HepG2 (cell line): ENCODE results near the gene CCDC82. TPM values are rescaled to one million over a fixed set of nuclear protein-coding genes. Genes with fewer than 3 reads are reported as not detected.

Source experiments
- ETV5 ChIP-seq: IDR thresholded peaks from 2 replicates; pipeline ENCODE4 v1.6.1; 2018; ENCODE audit warnings: missing biosample characterization, missing genetic modification reagents, inconsistent platforms, borderline replicate concordance
- IRX3 ChIP-seq: sonication (generic); formaldehyde crosslinking; IDR thresholded peaks from 2 replicates; pipeline ENCODE4 v1.8.1; 2023; ENCODE audit warnings: mild to moderate bottlenecking, low read depth, missing genetic modification reagents, borderline replicate concordance
- PHB2 ChIP-seq: fragments of 450-650 bp; IDR thresholded peaks from 2 replicates; pipeline ENCODE4 v1.6.1; 2018; ENCODE audit not compliant: partially characterized antibody
- RFXAP ChIP-seq: sonication (generic); formaldehyde crosslinking; IDR thresholded peaks from 2 replicates; pipeline ENCODE4 v1.4.0; 2020; ENCODE audit warnings: missing genetic modification reagents, borderline replicate concordance
- SMAD9 ChIP-seq: sonication (generic); formaldehyde crosslinking; IDR thresholded peaks from 2 replicates; pipeline ENCODE4 v1.5.1; 2020; ENCODE audit warnings: mild to moderate bottlenecking, missing genetic modification reagents
- SMARCC2 ChIP-seq: fragments of 450-650 bp; IDR thresholded peaks from 2 replicates; pipeline ENCODE4 v1.6.1; 2017; ENCODE audit warnings: antibody characterized with exemption, mild to moderate bottlenecking
- SMARCE1 ChIP-seq: fragments of 450-650 bp; IDR thresholded peaks from 2 replicates; pipeline ENCODE4 v1.6.1; 2017; ENCODE audit warnings: borderline replicate concordance
- ZBTB1 ChIP-seq: sonication (generic); formaldehyde crosslinking; IDR thresholded peaks from 2 replicates; pipeline ENCODE4 v1.4.0; 2020; ENCODE audit warnings: missing genetic modification reagents, borderline replicate concordance
- ZIK1 ChIP-seq: sonication (generic); formaldehyde crosslinking; IDR thresholded peaks from 2 replicates; pipeline ENCODE4 v1.5.0; 2020; ENCODE audit warnings: mild to moderate bottlenecking, low read depth, missing genetic modification reagents, borderline replicate concordance
- ZNF619 ChIP-seq: sonication (generic); formaldehyde crosslinking; IDR thresholded peaks from 2 replicates; pipeline ENCODE4 v1.4.0; 2020; ENCODE audit warnings: mild to moderate bottlenecking, missing genetic modification reagents
- ZNF746 ChIP-seq: sonication (generic); formaldehyde crosslinking; IDR thresholded peaks from 2 replicates; pipeline ENCODE4 v1.8.0; 2022; ENCODE audit warnings: mild to moderate bottlenecking, missing genetic modification reagents
- polyA plus RNA-seq, 8 experiments: library from polyadenylated mRNA; depleted of rRNA in 3 of 8; stranded (reverse) in 7 of 8; unstranded in 1 of 8; fragments of >200 nt; fragmentation: Illumina TruSeq in 4 of 8; extraction: Trizol in 4 of 8; gene quantifications; 2 replicates each; pipeline versions ENCODE4 v1.2.1 to v1.2.3, GENCODE V29; 2011 to 2016; ENCODE audit warnings: low read depth in 4 of 8, missing spikeins in 1 of 8, mixed read lengths in 1 of 8; ENCODE audit not compliant: insufficient read depth in 1 of 8
- total RNA-seq, 5 experiments: library from RNA; depleted of rRNA; stranded (reverse); fragments of >200 nt; fragmentation: Illumina TruSeq; extraction: Trizol; gene quantifications; 2 replicates each; pipeline ENCODE4 v1.2.3, GENCODE V29; 2016; ENCODE audit warnings: low read depth in 1 of 5
- TF ChIP-seq, protein P1 (sequence below): IDR thresholded peaks from 2 replicates; pipeline ENCODE4 v1.6.1; 2016; ENCODE audit warnings: missing biosample characterization, missing genetic modification reagents, low read depth
- TF ChIP-seq, protein P2 (sequence below): sonication (generic); formaldehyde crosslinking; IDR thresholded peaks from 2 replicates; pipeline ENCODE4 v1.5.0; 2020; ENCODE audit warnings: mild to moderate bottlenecking, missing genetic modification reagents
- TF ChIP-seq, protein P3 (sequence below): sonication (generic); formaldehyde crosslinking; IDR thresholded peaks from 2 replicates; pipeline ENCODE4 v1.5.0; 2020; ENCODE audit warnings: mild to moderate bottlenecking, missing genetic modification reagents, borderline replicate concordance
- TF ChIP-seq, protein P4 (sequence below): sonication (generic); formaldehyde crosslinking; IDR thresholded peaks from 2 replicates; pipeline ENCODE4 v1.4.0; 2020; ENCODE audit warnings: missing genetic modification reagents
- TF ChIP-seq, protein P5 (sequence below): sonication (generic); formaldehyde crosslinking; IDR thresholded peaks from 2 replicates; pipeline ENCODE4 v1.4.0; 2020; ENCODE audit warnings: missing genetic modification reagents, borderline replicate concordance

Gene CCDC82
- total and polyA plus RNA-seq, 2 of the 13 experiments (the other 11 are each of a cell fraction or from before 2014, with no cell fraction given): 19.7 to 25.7 TPM

DNA sequence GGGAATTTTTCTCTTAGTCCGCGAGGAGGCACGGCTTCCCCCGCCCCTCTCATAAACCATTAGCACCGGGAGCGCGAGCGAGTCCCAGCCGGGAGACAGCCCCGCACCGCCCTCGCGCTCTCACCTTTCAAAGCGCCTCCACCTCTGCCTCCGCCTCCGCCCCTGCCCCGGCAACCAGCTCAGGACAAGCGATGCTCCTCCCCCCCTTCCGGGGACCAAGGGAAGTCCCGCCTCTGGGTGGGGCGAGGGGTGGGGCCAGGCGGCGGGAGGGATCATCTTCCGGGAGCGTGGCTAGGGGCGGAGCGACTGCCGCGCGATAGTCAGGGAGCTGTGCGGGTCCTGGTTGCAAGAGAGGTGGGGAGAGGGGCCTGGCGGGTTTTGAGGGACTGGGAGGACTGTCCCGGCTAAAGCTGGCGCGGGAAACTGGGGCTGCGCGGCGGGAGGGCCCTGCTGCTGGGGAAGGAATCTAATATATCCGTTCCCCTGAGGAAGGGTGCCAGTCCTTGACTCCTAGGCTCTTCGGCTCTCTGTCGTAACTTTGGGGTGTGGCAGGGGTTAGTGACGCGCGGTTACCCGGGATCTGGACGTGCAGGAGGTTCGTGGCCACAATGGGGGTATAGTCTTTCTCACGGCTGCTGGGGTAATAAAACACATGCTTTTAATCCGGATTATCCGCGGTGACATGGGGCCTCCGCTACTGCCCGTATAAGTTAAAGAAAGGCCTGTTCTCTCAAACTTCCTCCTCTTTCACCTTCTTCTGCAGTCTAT is at the start of gene CCDC82, which contains the start of gene JRKL (continued):
- 0 out of 2 replicates have a peak, but pooled peaks have one; percentile 65 for TF ChIP-seq IRX3 (CRISPR knock-in tag)
- TF ChIP-seq ETV5: no peak
- TF ChIP-seq PHB2: no peak
- TF ChIP-seq, protein P1, sequence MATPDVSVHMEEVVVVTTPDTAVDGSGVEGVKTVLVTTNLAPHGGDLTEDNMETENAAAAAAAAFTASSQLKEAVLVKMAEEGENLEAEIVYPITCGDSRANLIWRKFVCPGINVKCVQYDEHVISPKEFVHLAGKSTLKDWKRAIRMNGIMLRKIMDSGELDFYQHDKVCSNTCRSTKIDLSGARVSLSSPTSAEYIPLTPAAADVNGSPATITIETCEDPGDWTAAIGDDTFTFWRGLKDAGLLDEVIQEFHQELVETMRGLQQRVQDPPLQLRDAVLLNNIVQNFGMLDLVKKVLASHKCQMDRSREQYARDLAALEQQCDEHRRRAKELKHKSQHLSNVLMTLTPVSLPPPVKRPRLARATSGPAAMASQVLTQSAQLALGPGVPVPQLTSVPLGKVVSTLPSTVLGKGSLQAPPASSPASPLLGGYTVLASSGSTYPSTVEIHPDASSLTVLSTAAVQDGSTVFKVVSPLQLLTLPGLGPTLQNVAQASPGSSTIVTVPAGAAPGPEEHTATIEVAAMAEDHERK: no peak
- TF ChIP-seq ZIK1 (CRISPR knock-in tag): no peak
- peak; percentile 80; the same call in 1 of the 2 replicates for TF ChIP-seq SMAD9 (CRISPR knock-in tag)
- TF ChIP-seq, protein P2, sequence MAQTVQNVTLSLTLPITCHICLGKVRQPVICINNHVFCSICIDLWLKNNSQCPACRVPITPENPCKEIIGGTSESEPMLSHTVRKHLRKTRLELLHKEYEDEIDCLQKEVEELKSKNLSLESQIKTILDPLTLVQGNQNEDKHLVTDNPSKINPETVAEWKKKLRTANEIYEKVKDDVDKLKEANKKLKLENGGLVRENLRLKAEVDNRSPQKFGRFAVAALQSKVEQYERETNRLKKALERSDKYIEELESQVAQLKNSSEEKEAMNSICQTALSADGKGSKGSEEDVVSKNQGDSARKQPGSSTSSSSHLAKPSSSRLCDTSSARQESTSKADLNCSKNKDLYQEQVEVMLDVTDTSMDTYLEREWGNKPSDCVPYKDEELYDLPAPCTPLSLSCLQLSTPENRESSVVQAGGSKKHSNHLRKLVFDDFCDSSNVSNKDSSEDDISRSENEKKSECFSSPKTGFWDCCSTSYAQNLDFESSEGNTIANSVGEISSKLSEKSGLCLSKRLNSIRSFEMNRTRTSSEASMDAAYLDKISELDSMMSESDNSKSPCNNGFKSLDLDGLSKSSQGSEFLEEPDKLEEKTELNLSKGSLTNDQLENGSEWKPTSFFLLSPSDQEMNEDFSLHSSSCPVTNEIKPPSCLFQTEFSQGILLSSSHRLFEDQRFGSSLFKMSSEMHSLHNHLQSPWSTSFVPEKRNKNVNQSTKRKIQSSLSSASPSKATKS (CRISPR knock-in tag): no peak
- TF ChIP-seq, protein P3, sequence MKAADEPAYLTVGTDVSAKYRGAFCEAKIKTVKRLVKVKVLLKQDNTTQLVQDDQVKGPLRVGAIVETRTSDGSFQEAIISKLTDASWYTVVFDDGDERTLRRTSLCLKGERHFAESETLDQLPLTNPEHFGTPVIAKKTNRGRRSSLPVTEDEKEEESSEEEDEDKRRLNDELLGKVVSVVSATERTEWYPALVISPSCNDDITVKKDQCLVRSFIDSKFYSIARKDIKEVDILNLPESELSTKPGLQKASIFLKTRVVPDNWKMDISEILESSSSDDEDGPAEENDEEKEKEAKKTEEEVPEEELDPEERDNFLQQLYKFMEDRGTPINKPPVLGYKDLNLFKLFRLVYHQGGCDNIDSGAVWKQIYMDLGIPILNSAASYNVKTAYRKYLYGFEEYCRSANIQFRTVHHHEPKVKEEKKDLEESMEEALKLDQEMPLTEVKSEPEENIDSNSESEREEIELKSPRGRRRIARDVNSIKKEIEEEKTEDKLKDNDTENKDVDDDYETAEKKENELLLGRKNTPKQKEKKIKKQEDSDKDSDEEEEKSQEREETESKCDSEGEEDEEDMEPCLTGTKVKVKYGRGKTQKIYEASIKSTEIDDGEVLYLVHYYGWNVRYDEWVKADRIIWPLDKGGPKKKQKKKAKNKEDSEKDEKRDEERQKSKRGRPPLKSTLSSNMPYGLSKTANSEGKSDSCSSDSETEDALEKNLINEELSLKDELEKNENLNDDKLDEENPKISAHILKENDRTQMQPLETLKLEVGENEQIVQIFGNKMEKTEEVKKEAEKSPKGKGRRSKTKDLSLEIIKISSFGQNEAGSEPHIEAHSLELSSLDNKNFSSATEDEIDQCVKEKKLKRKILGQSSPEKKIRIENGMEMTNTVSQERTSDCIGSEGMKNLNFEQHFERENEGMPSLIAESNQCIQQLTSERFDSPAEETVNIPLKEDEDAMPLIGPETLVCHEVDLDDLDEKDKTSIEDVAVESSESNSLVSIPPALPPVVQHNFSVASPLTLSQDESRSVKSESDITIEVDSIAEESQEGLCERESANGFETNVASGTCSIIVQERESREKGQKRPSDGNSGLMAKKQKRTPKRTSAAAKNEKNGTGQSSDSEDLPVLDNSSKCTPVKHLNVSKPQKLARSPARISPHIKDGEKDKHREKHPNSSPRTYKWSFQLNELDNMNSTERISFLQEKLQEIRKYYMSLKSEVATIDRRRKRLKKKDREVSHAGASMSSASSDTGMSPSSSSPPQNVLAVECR (CRISPR knock-in tag): peak; percentile 96
- peak; percentile 78 for TF ChIP-seq RFXAP (CRISPR knock-in tag)
- no peak for TF ChIP-seq ZNF746 (CRISPR knock-in tag)
- TF ChIP-seq ZBTB1 (CRISPR knock-in tag): no peak
- TF ChIP-seq, protein P4, sequence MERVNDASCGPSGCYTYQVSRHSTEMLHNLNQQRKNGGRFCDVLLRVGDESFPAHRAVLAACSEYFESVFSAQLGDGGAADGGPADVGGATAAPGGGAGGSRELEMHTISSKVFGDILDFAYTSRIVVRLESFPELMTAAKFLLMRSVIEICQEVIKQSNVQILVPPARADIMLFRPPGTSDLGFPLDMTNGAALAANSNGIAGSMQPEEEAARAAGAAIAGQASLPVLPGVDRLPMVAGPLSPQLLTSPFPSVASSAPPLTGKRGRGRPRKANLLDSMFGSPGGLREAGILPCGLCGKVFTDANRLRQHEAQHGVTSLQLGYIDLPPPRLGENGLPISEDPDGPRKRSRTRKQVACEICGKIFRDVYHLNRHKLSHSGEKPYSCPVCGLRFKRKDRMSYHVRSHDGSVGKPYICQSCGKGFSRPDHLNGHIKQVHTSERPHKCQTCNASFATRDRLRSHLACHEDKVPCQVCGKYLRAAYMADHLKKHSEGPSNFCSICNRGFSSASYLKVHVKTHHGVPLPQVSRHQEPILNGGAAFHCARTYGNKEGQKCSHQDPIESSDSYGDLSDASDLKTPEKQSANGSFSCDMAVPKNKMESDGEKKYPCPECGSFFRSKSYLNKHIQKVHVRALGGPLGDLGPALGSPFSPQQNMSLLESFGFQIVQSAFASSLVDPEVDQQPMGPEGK (CRISPR knock-in tag): peak; percentile 60; the same call in 1 of the 2 replicates
- TF ChIP-seq SMARCE1: no peak
- TF ChIP-seq SMARCC2: no peak
- TF ChIP-seq, protein P5, sequence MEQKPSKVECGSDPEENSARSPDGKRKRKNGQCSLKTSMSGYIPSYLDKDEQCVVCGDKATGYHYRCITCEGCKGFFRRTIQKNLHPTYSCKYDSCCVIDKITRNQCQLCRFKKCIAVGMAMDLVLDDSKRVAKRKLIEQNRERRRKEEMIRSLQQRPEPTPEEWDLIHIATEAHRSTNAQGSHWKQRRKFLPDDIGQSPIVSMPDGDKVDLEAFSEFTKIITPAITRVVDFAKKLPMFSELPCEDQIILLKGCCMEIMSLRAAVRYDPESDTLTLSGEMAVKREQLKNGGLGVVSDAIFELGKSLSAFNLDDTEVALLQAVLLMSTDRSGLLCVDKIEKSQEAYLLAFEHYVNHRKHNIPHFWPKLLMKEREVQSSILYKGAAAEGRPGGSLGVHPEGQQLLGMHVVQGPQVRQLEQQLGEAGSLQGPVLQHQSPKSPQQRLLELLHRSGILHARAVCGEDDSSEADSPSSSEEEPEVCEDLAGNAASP (CRISPR knock-in tag): 0 out of 2 replicates have a peak, but pooled peaks have one; percentile 25
- peak; percentile 75 for TF ChIP-seq ZNF619 (CRISPR knock-in tag)
